Inflammatory macrophage (primary cell): ENCODE data around the gene PID1.

ENCODE experiments used
- DNase-seq, 2 donors: peaks; one replicate each; pipeline ENCODE4 v3.0.0-alpha.2; 2020 to 2022

PID1 gene

DNA sequence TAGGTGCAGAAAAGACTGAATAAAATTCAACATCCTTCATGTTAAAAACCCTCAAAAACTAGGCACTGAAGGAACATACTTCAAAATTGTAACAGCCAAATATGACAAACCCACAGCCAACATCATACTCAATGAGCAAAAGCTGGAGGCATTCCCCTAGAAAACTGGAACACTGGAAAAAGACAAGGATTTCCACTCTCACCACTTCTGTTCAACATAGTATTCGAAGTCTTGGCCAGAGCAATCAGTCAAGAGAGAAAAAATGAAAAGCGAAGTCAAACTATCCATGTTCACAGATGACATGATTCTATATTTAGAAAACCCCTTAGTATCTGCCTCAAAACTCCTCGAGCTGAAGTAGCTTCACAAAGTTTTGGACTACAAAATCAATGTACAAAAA lies 282.3 kb downstream of the PID1 start:
- no peak for DNase-seq

DNA sequence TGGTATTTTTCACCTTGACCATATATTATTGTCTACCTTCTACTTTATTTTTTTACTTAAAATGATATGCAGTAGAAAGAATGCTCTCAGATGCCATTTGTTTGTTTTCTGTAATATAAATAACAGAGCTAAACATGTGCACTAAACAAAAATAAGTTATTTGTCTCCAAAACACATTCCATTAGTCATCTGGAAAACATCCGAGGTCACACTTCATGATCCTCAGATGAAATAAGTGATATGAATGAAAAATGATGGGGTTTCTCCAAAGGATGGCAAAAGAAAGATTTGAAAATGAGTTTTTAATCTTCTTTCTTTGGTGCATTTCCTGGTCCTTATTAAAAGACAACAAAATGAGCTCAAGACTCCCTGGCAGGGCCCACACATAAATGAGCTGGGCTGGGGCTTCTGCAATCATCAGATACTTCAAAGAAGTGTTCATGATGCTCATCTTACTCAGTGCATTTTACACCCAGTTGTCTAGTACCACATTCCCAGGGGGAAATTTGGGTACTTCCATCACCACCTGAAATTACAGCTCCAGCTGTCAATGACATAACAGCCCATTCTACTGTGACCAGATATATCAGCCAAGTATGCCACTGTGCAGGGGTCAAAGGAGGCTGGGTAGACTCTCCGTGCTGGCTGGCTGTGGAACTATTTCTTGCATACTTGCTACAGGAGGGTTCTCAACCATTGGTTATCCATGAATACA lies 283.5 kb downstream of the PID1 start:
- no peak for DNase-seq

DNA sequence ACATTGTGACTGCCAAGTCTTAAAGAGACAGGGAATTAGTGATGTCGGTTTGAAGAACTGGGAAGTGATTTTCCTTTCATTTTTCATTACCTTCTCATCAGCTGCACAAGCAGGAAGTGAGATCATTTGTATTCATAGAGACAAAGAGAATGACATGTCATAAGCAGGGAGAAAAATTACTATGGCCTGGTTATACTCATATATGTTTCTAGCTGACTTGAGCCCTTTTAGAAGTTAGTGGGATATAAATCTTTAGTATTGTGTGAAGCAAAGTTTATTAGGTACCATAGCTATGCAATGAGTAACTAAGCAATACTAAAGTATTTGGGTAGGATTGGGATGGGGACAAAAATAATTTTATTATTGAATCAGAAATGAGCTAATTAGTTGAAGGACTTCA lies 284.1 kb downstream of the PID1 start:
- no peak for DNase-seq

DNA sequence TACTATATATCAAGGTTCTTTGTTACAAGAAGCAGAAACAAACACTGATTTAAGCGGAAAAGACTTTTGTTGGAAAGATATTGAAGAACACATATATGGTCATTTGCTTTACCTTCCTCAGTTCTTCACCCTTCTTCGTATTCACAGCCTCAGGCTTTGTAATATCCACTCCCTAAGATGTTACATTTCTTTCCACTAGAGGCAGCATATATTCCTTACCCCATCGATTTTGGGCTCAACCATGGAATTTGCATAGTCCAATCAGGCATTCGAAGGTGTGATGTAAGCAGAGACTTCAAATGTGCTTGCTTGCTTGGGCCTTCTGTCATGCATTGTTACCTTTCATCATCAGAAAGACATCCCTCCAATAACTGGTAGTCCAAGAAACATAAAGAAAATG lies 287.4 kb downstream of the PID1 start:
- DNase-seq: no peak

GRCh38 chr2:228974169-228974568 lies 296.9 kb downstream of the PID1 start:
- no peak for DNase-seq
